IPS DF 4.7 (cell line): Measurements from ENCODE around the gene RREB1.

Experiments
- DNase-seq: peaks from one replicate; pipeline ENCODE4 v3.0.0-alpha.2; 2013; ENCODE audit warnings: low spot score; ENCODE audit errors: extremely low read depth

RREB1 gene

GRCh38 chr6:7124636-7125035, 16.9 kb downstream of the RREB1 start:
- DNase-seq = no peak

- DNase-seq = no peak
Observed at GRCh38 chr6:7125290-7125689, 17.5 kb downstream of the RREB1 start.

- no peak for DNase-seq
Observed at GRCh38 chr6:7126754-7127153, 19.0 kb downstream of the RREB1 start.

- DNase-seq = no peak
Observed at GRCh38 chr6:7127680-7128079, 19.9 kb downstream of the RREB1 start.

- DNase-seq = no peak
Observed at GRCh38 chr6:7129360-7129759, 21.6 kb downstream of the RREB1 start.

GRCh38 chr6:7129784-7130569, 22.2 kb downstream of the RREB1 start:
- DNase-seq = no peak

GRCh38 chr6:7131390-7131789, 23.6 kb downstream of the RREB1 start:
- DNase-seq = no peak

GRCh38 chr6:7132398-7133035, 24.8 kb downstream of the RREB1 start:
- no peak for DNase-seq

- DNase-seq = no peak
Observed at GRCh38 chr6:7134999-7135745, 27.4 kb downstream of the RREB1 start.

- DNase-seq = no peak
Observed at GRCh38 chr6:7135755-7136154, 28.0 kb downstream of the RREB1 start.

- no peak for DNase-seq
Observed at GRCh38 chr6:7136859-7137334, 29.1 kb downstream of the RREB1 start.

GRCh38 chr6:7137335-7138045, 29.7 kb downstream of the RREB1 start:
- DNase-seq = no peak

GRCh38 chr6:7138046-7138531, 30.3 kb downstream of the RREB1 start:
- no peak for DNase-seq

GRCh38 chr6:7138921-7139358, 31.2 kb downstream of the RREB1 start:
- DNase-seq = no peak

- no peak for DNase-seq
Observed at GRCh38 chr6:7139835-7140470, 32.2 kb downstream of the RREB1 start.

GRCh38 chr6:7140631-7141378, 33.0 kb downstream of the RREB1 start:
- no peak for DNase-seq

- no peak for DNase-seq
Observed at GRCh38 chr6:7142228-7142801, 34.6 kb downstream of the RREB1 start.

GRCh38 chr6:7142918-7143475, 35.2 kb downstream of the RREB1 start:
- DNase-seq = no peak

GRCh38 chr6:7143476-7143974, 35.8 kb downstream of the RREB1 start:
- no peak for DNase-seq
